Measurements from ENCODE around the gene ZC3H12D.

DNA sequence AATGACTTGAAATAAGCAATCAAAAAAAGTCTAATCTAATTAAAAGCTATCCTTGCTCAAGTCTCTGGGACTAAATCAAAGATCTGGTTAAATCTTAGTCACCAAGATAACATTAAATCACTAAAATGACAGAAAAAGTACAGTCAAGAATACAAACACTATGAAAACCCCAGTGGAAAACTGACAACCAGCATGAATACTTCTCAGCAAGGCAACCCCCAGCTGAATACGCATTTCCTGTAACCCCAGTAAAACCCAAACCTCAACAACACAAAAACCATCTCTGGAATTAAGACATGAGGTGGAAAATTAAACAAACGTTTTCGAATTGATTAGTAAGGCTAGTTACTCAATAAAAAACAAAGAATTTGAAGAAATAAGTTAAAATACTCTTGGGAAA is 23.7 kb upstream of the ZC3H12D start:
- TF ChIP-seq, protein P1, sequence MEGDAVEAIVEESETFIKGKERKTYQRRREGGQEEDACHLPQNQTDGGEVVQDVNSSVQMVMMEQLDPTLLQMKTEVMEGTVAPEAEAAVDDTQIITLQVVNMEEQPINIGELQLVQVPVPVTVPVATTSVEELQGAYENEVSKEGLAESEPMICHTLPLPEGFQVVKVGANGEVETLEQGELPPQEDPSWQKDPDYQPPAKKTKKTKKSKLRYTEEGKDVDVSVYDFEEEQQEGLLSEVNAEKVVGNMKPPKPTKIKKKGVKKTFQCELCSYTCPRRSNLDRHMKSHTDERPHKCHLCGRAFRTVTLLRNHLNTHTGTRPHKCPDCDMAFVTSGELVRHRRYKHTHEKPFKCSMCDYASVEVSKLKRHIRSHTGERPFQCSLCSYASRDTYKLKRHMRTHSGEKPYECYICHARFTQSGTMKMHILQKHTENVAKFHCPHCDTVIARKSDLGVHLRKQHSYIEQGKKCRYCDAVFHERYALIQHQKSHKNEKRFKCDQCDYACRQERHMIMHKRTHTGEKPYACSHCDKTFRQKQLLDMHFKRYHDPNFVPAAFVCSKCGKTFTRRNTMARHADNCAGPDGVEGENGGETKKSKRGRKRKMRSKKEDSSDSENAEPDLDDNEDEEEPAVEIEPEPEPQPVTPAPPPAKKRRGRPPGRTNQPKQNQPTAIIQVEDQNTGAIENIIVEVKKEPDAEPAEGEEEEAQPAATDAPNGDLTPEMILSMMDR (IDR thresholded peaks at IDR 0.05) = no peak
- no peak for TF ChIP-seq ZFX (IDR thresholded peaks at IDR 0.05; ENCODE audit: borderline replicate concordance)

Measured in 22Rv1 (cell line).